Activated T-cell treated with anti-CD3 and anti-CD28 coated beads for 24 hours (primary cell): ENCODE data around the gene IL26.
A peak's percentile ranks its signal among the peaks of the same experiment; 100 is the strongest.

ENCODE experiments used
- DNase-seq: peaks from one replicate; pipeline ENCODE4 v3.0.0-alpha.2; 2020; ENCODE audit warnings: low read depth

Gene IL26

GRCh38 chr12:68225576-68226476 is at the start of gene IL26:
TSS of gene IL26 (minus strand) at chr12:68225810. CDS start at chr12:68225756, 54 bp downstream.
- DNase-seq, result no peak

- DNase-seq, result no peak
These were observed 47.1 kb upstream of the IL26 start for GRCh38 chr12:68272732-68273131.

- no peak for DNase-seq
These were observed 45.7 kb upstream of the IL26 start for GRCh38 chr12:68271346-68271745.

GRCh38 chr12:68270358-68270757 is 44.7 kb upstream of the IL26 start:
- no peak for DNase-seq

GRCh38 chr12:68269779-68270178 is 44.2 kb upstream of the IL26 start:
- no peak for DNase-seq

GRCh38 chr12:68268967-68269366 is 43.4 kb upstream of the IL26 start:
- DNase-seq, result no peak

- no peak for DNase-seq
These were observed 42.3 kb upstream of the IL26 start for GRCh38 chr12:68267892-68268396.

- DNase-seq, result no peak
These were observed 39.2 kb upstream of the IL26 start for GRCh38 chr12:68264857-68265256.

GRCh38 chr12:68264158-68264855 is 38.7 kb upstream of the IL26 start:
- no peak for DNase-seq

- no peak for DNase-seq
These were observed 37.8 kb upstream of the IL26 start for GRCh38 chr12:68263366-68263765.

GRCh38 chr12:68261896-68262295 is 36.3 kb upstream of the IL26 start:
- no peak for DNase-seq

- DNase-seq, result no peak
These were observed 34.5 kb upstream of the IL26 start for GRCh38 chr12:68260153-68260552.

- peak; percentile 16 for DNase-seq
These were observed 33.8 kb upstream of the IL26 start for GRCh38 chr12:68259318-68259940.

- DNase-seq, result no peak
These were observed 27.9 kb upstream of the IL26 start, which contains the start of gene IL22 for GRCh38 chr12:68253504-68253903. TSS of gene IL22 (minus strand) at chr12:68253604. CDS start at chr12:68253448, 156 bp downstream.

GRCh38 chr12:68252077-68252476 is 26.5 kb upstream of the IL26 start:
- DNase-seq, result no peak

GRCh38 chr12:68250454-68250853 is 24.8 kb upstream of the IL26 start:
- no peak for DNase-seq

GRCh38 chr12:68247785-68248184 is 22.2 kb upstream of the IL26 start:
- DNase-seq, result no peak

- DNase-seq, result no peak
These were observed 20.7 kb upstream of the IL26 start for GRCh38 chr12:68246350-68246749.

- no peak for DNase-seq
These were observed 19.8 kb upstream of the IL26 start for GRCh38 chr12:68245180-68246021.

- no peak for DNase-seq
These were observed 17.2 kb upstream of the IL26 start for GRCh38 chr12:68242777-68243176.

GRCh38 chr12:68240975-68241374 is 15.4 kb upstream of the IL26 start:
- peak; percentile 44 for DNase-seq

- DNase-seq, result no peak
These were observed 14.5 kb upstream of the IL26 start for GRCh38 chr12:68240079-68240478.
